SJSA1 (cell line): ENCODE results near the gene HYCC1. TPM values are rescaled to one million over a fixed set of nuclear protein-coding genes. Genes with fewer than 3 reads are reported as not detected.

Source experiments
- DNase-seq, 2 experiments: peaks; one replicate each; pipeline ENCODE4 v3.0.0-alpha.2; 2015 to 2020; ENCODE audit warnings: low spot score in 2 of 2, low read depth in 1 of 2
- H3K27ac ChIP-seq: fragments of 250-450 bp; sonication (Bioruptor Pico); 2 replicates; pipeline ENCODE4 v1.5.1; 2020; ENCODE audit warnings: mild to moderate bottlenecking, moderate library complexity
- H3K27me3 ChIP-seq: fragments of 250-450 bp; sonication (Bioruptor Pico); replicated peaks from 2 replicates; pipeline ENCODE4 v1.5.1; 2020; ENCODE audit warnings: mild to moderate bottlenecking, moderate library complexity
- H3K36me3 ChIP-seq: fragments of 250-450 bp; sonication (Bioruptor Pico); 2 replicates; pipeline ENCODE4 v1.5.1; 2020; ENCODE audit warnings: mild to moderate bottlenecking
- H3K4me1 ChIP-seq: fragments of 250-450 bp; sonication (Bioruptor Pico); replicated peaks from 2 replicates; pipeline ENCODE4 v1.6.1; 2021; ENCODE audit warnings: mild to moderate bottlenecking
- H3K4me3 ChIP-seq: fragments of 250-450 bp; sonication (Bioruptor Pico); 2 replicates; pipeline ENCODE4 v1.5.1; 2020; ENCODE audit warnings: mild to moderate bottlenecking
- H3K9me3 ChIP-seq: fragments of 250-450 bp; sonication (Bioruptor Pico); replicated peaks from 2 replicates; pipeline ENCODE4 v1.5.1; 2020; ENCODE audit warnings: mild to moderate bottlenecking
- total RNA-seq: library from RNA; depleted of rRNA; stranded (reverse); fragments of >200 nt; shearing (Covaris generic); gene quantifications from 2 replicates; pipeline ENCODE4 v1.2.3, GENCODE V29; 2014

HYCC1 gene
- total RNA-seq, 1 experiment from 2014 or later: 70.4 TPM

GRCh38 chr7:23026164-23026563 is 12.2 kb upstream of the HYCC1 start:
- Histone ChIP-seq H3K4me3 (no peak overlapping the region), H3K27ac (no peak overlapping the region), H3K9me3 (no peaks in the 10 kb centered on the region), H3K27me3 (no peaks in the 10 kb centered on the region), H3K4me1 (peaks cover 16% of the 10 kb centered on the region), H3K36me3 (no peaks in the 10 kb centered on the region)
- no peak for DNase-seq

GRCh38 chr7:23024454-23024853 is 10.5 kb upstream of the HYCC1 start:
- H3K36me3 ChIP-seq: no peaks in the 10 kb centered on the region
- peaks cover 26% of the 10 kb centered on the region for H3K4me1 ChIP-seq
- no peak overlapping the region for H3K4me3 ChIP-seq
- no peaks in the 10 kb centered on the region for H3K9me3 ChIP-seq
- H3K27ac ChIP-seq: no peak overlapping the region
- H3K27me3 ChIP-seq: no peaks in the 10 kb centered on the region
- DNase-seq: no peak

- H3K4me1 ChIP-seq: peaks cover 26% of the 10 kb centered on the region
- no peaks in the 10 kb centered on the region for H3K27me3 ChIP-seq
- no peaks in the 10 kb centered on the region for H3K9me3 ChIP-seq
- DNase-seq: no peak
- no peak overlapping the region for H3K4me3 ChIP-seq
- peak overlapping the region; percentile 40; the same call in 1 of the 2 replicates for H3K27ac ChIP-seq
- H3K36me3 ChIP-seq: no peaks in the 10 kb centered on the region
These were observed 8.9 kb upstream of the HYCC1 start for GRCh38 chr7:23022851-23023250.

GRCh38 chr7:23022258-23022769 is 8.4 kb upstream of the HYCC1 start:
- H3K4me3 ChIP-seq: no peak overlapping the region
- peak overlapping the region; percentile 40 for H3K27ac ChIP-seq

GRCh38 chr7:23021596-23021995 is 7.7 kb upstream of the HYCC1 start:
- Histone ChIP-seq H3K27ac (peak overlapping the region; percentile 40), H3K9me3 (no peaks in the 10 kb centered on the region), H3K4me3 (no peak overlapping the region), H3K36me3 (no peaks in the 10 kb centered on the region), H3K27me3 (no peaks in the 10 kb centered on the region), H3K4me1 (peaks cover 26% of the 10 kb centered on the region)
- DNase-seq: no peak

More at GRCh38 chr7:23022258-23022769, 8.4 kb upstream of the HYCC1 start:
- Histone ChIP-seq H3K4me1 (peaks cover 26% of the 10 kb centered on the region), H3K9me3 (no peaks in the 10 kb centered on the region), H3K27me3 (no peaks in the 10 kb centered on the region), H3K36me3 (no peaks in the 10 kb centered on the region)
- DNase-seq: peak in 1 of 2 experiments; percentile 49

- DNase-seq: no peak
- Histone ChIP-seq H3K4me3 (no peak overlapping the region), H3K27ac (peak overlapping the region; percentile 40), H3K27me3 (no peaks in the 10 kb centered on the region), H3K36me3 (no peaks in the 10 kb centered on the region), H3K4me1 (peaks cover 26% of the 10 kb centered on the region), H3K9me3 (no peaks in the 10 kb centered on the region)
These were observed 6.9 kb upstream of the HYCC1 start for GRCh38 chr7:23020742-23021401.

- H3K4me1 ChIP-seq: peaks cover 31% of the 10 kb centered on the region
- H3K27me3 ChIP-seq: no peaks in the 10 kb centered on the region
- H3K4me3 ChIP-seq: no peak overlapping the region
- no peaks in the 10 kb centered on the region for H3K9me3 ChIP-seq
- no peak overlapping the region for H3K27ac ChIP-seq
- H3K36me3 ChIP-seq: peaks cover under 1% of the 10 kb centered on the region; the same call in 1 of the 2 replicates
- no peak for DNase-seq
These were observed 4.8 kb upstream of the HYCC1 start for GRCh38 chr7:23018750-23019149.

- Histone ChIP-seq H3K27ac (no peak overlapping the region), H3K9me3 (no peaks in the 10 kb centered on the region), H3K4me1 (peaks cover 32% of the 10 kb centered on the region), H3K4me3 (no peak overlapping the region), H3K27me3 (no peaks in the 10 kb centered on the region), H3K36me3 (peaks cover 7% of the 10 kb centered on the region)
- DNase-seq: no peak
These were observed 3.4 kb upstream of the HYCC1 start for GRCh38 chr7:23017309-23017708.

- H3K9me3 ChIP-seq: no peaks in the 10 kb centered on the region
- no peak overlapping the region for H3K27ac ChIP-seq
- H3K4me3 ChIP-seq: no peak overlapping the region
- H3K36me3 ChIP-seq: peaks cover 8% of the 10 kb centered on the region
- H3K4me1 ChIP-seq: peaks cover 27% of the 10 kb centered on the region
- DNase-seq: no peak
- no peaks in the 10 kb centered on the region for H3K27me3 ChIP-seq
These were observed 2.7 kb upstream of the HYCC1 start for GRCh38 chr7:23016345-23017253.

GRCh38 chr7:23014681-23015080 is 751 bp upstream of the HYCC1 start:
- Histone ChIP-seq H3K9me3 (no peaks in the 10 kb centered on the region), H3K27me3 (no peaks in the 10 kb centered on the region), H3K27ac (no peak overlapping the region), H3K4me1 (peaks cover 16% of the 10 kb centered on the region), H3K36me3 (peaks cover 12% of the 10 kb centered on the region), H3K4me3 (no peak overlapping the region)
- no peak for DNase-seq

- H3K9me3 ChIP-seq: no peaks in the 10 kb centered on the region
- DNase-seq: peak in 1 of 2 experiments; percentile 48
- no peak overlapping the region; the same call in 1 of the 2 replicates for H3K27ac ChIP-seq
- H3K4me3 ChIP-seq: peak overlapping the region; percentile 76
- H3K27me3 ChIP-seq: no peaks in the 10 kb centered on the region
- H3K36me3 ChIP-seq: peaks cover 12% of the 10 kb centered on the region
- H3K4me1 ChIP-seq: peaks cover 16% of the 10 kb centered on the region
These were observed 819 bp downstream of the HYCC1 start for GRCh38 chr7:23012908-23013714.

GRCh38 chr7:23012186-23012585 is 1.7 kb downstream of the HYCC1 start:
- H3K36me3 ChIP-seq: peaks cover 12% of the 10 kb centered on the region
- DNase-seq: no peak
- peaks cover 16% of the 10 kb centered on the region for H3K4me1 ChIP-seq
- H3K4me3 ChIP-seq: peak overlapping the region; percentile 76
- H3K27ac ChIP-seq: no peak overlapping the region
- H3K27me3 ChIP-seq: no peaks in the 10 kb centered on the region
- H3K9me3 ChIP-seq: no peaks in the 10 kb centered on the region

- Histone ChIP-seq H3K27me3 (no peaks in the 10 kb centered on the region), H3K9me3 (no peaks in the 10 kb centered on the region), H3K4me1 (peaks cover 16% of the 10 kb centered on the region), H3K4me3 (no peak overlapping the region), H3K27ac (no peak overlapping the region), H3K36me3 (peaks cover 12% of the 10 kb centered on the region)
- DNase-seq: no peak
These were observed 2.6 kb downstream of the HYCC1 start for GRCh38 chr7:23011222-23011924.
